WTC11 (cell line): ENCODE measurements around the gene IRX1. TPM values are rescaled to one million over a fixed set of nuclear protein-coding genes. Genes with fewer than 3 reads are reported as not detected.
A peak's percentile ranks its signal among the peaks of the same experiment; 100 is the strongest.

Experiments used
- ATAC-seq: fragments of 200-7000 bp; cut with Tn5 transposase; 2 replicates; pipeline ENCODE4 v1.10.0; 2021; ENCODE audit warnings: mild to moderate bottlenecking, moderate library complexity
- CTCF ChIA-PET: fragments of 300-600 bp; sonication (Branson Sonifier 250); formaldehyde crosslinking; loops from one replicate; lab custom pipeline; 2021; ENCODE audit warnings: antibody characterized with exemption; lab: Charles Lee
- POLR2A ChIA-PET: fragments of 350-600 bp; sonication (Branson Sonifier 250); formaldehyde crosslinking; loops from one replicate; lab custom pipeline; 2021; ENCODE audit warnings: antibody characterized with exemption; lab: Charles Lee
- DNase-seq: peaks from one replicate; pipeline ENCODE4 v3.0.0; 2021; ENCODE audit warnings: low spot score
- H3K27ac Mint-ChIP-seq: 2 replicates; pipeline ENCODE4 v1.8.0; 2021; ENCODE audit warnings: mixed read lengths
- H3K27me3 Mint-ChIP-seq: 2 replicates; pipeline ENCODE4 v1.8.0; 2021; ENCODE audit warnings: low read depth, mild to moderate bottlenecking, moderate library complexity, mixed read lengths
- H3K36me3 Mint-ChIP-seq: 2 replicates; pipeline ENCODE4 v1.8.0; 2021; ENCODE audit warnings: mixed read lengths
- H3K4me1 Mint-ChIP-seq: 2 replicates; pipeline ENCODE4 v1.8.0; 2022; ENCODE audit warnings: mixed read lengths
- H3K4me3 Mint-ChIP-seq: 2 replicates; pipeline ENCODE4 v1.8.0; 2021; ENCODE audit warnings: mild to moderate bottlenecking, moderate library complexity, mixed read lengths
- H3K9me3 Mint-ChIP-seq: 2 replicates; pipeline ENCODE4 v1.8.0; 2021; ENCODE audit warnings: mixed read lengths
- CBFB ChIP-seq: sonication (generic); formaldehyde crosslinking; IDR thresholded peaks from 2 replicates; pipeline ENCODE4 v1.8.1; 2022; ENCODE audit warnings: mild to moderate bottlenecking, low read depth, missing genetic modification reagents
- ESRRA ChIP-seq: sonication (generic); formaldehyde crosslinking; IDR thresholded peaks from 2 replicates; pipeline ENCODE4 v1.8.1; 2022; ENCODE audit warnings: mild to moderate bottlenecking, missing genetic modification reagents, borderline replicate concordance
- HMGA2 ChIP-seq: fragments of 250-450 bp; sonication (Bioruptor Pico); IDR thresholded peaks from 2 replicates; pipeline ENCODE4 v1.4.0; 2021; ENCODE audit warnings: mild to moderate bottlenecking, moderate library complexity
- JAZF1 ChIP-seq: fragments of 250-450 bp; sonication (Bioruptor Pico); IDR thresholded peaks from 2 replicates; pipeline ENCODE4 v1.9.0; 2021; ENCODE audit warnings: moderate library complexity, mild to moderate bottlenecking, inconsistent platforms
- JUN ChIP-seq: sonication (generic); formaldehyde crosslinking; IDR thresholded peaks from 2 replicates; pipeline ENCODE4 v1.8.0; 2023; ENCODE audit warnings: mild to moderate bottlenecking, missing genetic modification reagents
- NFATC4 ChIP-seq: fragments of 250-450 bp; sonication (Bioruptor Pico); IDR thresholded peaks from 2 replicates; pipeline ENCODE4 v1.9.0; 2021; ENCODE audit warnings: mild to moderate bottlenecking
- NFYB ChIP-seq: sonication (generic); formaldehyde crosslinking; conservative IDR thresholded peaks from 2 replicates; pipeline ENCODE4 v1.8.0; 2022; ENCODE audit warnings: low read depth, missing genetic modification reagents
- RORB ChIP-seq: fragments of 250-450 bp; sonication (Bioruptor Pico); IDR thresholded peaks from 2 replicates; pipeline ENCODE4 v1.9.0; 2021; ENCODE audit warnings: mild to moderate bottlenecking
- TEAD1 ChIP-seq: sonication (generic); formaldehyde crosslinking; IDR thresholded peaks from 2 replicates; pipeline ENCODE4 v1.8.0; 2022; ENCODE audit warnings: mild to moderate bottlenecking, missing genetic modification reagents
- TEAD4 ChIP-seq: sonication (generic); formaldehyde crosslinking; IDR thresholded peaks from 2 replicates; pipeline ENCODE4 v1.8.0; 2022; ENCODE audit warnings: mild to moderate bottlenecking, missing genetic modification reagents
- ZNF416 ChIP-seq: fragments of 250-450 bp; sonication (Bioruptor Pico); IDR thresholded peaks from 2 replicates; pipeline ENCODE4 v1.9.0; 2021; ENCODE audit warnings: mild to moderate bottlenecking, inconsistent platforms
- total RNA-seq: library from RNA; stranded (reverse); gene quantifications from 3 replicates; pipeline ENCODE4 v1.2.3, GENCODE V29; 2021
- TF ChIP-seq, protein P1 (sequence below): sonication (generic); formaldehyde crosslinking; IDR thresholded peaks from 2 replicates; pipeline ENCODE4 v1.8.1; 2022; ENCODE audit warnings: low read depth, mild to moderate bottlenecking, moderate library complexity, missing genetic modification reagents, borderline replicate concordance
- TF ChIP-seq, protein P2 (sequence below): fragments of 250-450 bp; sonication (Bioruptor Pico); IDR thresholded peaks from 2 replicates; pipeline ENCODE4 v1.9.0; 2021; ENCODE audit warnings: mild to moderate bottlenecking
- TF ChIP-seq, protein P3 (sequence below): sonication (generic); formaldehyde crosslinking; IDR thresholded peaks from 2 replicates; pipeline ENCODE4 v1.8.1; 2023; ENCODE audit warnings: mild to moderate bottlenecking, moderate library complexity, missing genetic modification reagents
- TF ChIP-seq, protein P4 (sequence below): fragments of 250-450 bp; sonication (Bioruptor Pico); IDR thresholded peaks from 2 replicates; pipeline ENCODE4 v1.8.0; 2021; ENCODE audit warnings: mild to moderate bottlenecking
- TF ChIP-seq, protein P5 (sequence below): sonication (generic); formaldehyde crosslinking; IDR thresholded peaks from 2 replicates; pipeline ENCODE4 v1.8.1; 2023; ENCODE audit warnings: mild to moderate bottlenecking, missing genetic modification reagents, borderline replicate concordance
- TF ChIP-seq, protein P6 (sequence below): sonication (generic); formaldehyde crosslinking; IDR thresholded peaks from 2 replicates; pipeline ENCODE4 v1.8.0; 2023; ENCODE audit warnings: missing genetic modification reagents

The IRX1 gene
- total RNA-seq, 1 experiment from 2014 or later: 21.0 TPM

DNA sequence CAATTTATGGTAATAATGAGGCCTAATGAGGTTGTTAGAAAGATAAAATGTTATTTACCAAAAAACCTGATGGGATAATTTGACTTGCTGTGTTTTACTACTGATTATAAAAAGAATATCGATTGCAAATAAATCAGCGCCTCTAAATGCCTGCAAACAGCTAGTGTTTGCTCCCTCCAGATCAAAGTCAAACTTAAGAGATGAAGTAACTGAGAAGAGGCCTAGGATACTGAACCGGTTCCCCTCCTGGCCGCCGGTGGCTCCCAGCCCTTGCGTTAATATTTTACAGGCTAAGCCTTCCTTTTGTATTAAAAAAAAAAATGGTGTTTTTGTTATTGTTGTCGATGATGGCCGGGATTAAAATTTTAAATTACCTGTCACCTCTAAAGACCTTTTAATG, 2.6 kb downstream of the IRX1 start:
- peaks cover 90% of the 10 kb centered on the region for H3K27me3 Mint-ChIP-seq
- H3K4me1 Mint-ChIP-seq: peaks cover 48% of the 10 kb centered on the region
- TF ChIP-seq, protein P1, sequence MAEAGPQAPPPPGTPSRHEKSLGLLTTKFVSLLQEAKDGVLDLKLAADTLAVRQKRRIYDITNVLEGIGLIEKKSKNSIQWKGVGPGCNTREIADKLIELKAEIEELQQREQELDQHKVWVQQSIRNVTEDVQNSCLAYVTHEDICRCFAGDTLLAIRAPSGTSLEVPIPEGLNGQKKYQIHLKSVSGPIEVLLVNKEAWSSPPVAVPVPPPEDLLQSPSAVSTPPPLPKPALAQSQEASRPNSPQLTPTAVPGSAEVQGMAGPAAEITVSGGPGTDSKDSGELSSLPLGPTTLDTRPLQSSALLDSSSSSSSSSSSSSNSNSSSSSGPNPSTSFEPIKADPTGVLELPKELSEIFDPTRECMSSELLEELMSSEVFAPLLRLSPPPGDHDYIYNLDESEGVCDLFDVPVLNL (CRISPR knock-in tag): no peak
- TF ChIP-seq NFATC4 (CRISPR knock-in tag) (no peak), JUN (CRISPR knock-in tag) (no peak), TEAD4 (CRISPR knock-in tag) (no peak), RORB (CRISPR knock-in tag) (no peak), TEAD1 (CRISPR knock-in tag) (no peak), JAZF1 (CRISPR knock-in tag) (no peak), ZNF416 (CRISPR knock-in tag) (no peak)
- TF ChIP-seq, protein P2, sequence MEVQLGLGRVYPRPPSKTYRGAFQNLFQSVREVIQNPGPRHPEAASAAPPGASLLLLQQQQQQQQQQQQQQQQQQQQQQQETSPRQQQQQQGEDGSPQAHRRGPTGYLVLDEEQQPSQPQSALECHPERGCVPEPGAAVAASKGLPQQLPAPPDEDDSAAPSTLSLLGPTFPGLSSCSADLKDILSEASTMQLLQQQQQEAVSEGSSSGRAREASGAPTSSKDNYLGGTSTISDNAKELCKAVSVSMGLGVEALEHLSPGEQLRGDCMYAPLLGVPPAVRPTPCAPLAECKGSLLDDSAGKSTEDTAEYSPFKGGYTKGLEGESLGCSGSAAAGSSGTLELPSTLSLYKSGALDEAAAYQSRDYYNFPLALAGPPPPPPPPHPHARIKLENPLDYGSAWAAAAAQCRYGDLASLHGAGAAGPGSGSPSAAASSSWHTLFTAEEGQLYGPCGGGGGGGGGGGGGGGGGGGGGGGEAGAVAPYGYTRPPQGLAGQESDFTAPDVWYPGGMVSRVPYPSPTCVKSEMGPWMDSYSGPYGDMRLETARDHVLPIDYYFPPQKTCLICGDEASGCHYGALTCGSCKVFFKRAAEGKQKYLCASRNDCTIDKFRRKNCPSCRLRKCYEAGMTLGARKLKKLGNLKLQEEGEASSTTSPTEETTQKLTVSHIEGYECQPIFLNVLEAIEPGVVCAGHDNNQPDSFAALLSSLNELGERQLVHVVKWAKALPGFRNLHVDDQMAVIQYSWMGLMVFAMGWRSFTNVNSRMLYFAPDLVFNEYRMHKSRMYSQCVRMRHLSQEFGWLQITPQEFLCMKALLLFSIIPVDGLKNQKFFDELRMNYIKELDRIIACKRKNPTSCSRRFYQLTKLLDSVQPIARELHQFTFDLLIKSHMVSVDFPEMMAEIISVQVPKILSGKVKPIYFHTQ (CRISPR knock-in tag): no peak
- TF ChIP-seq, protein P3, sequence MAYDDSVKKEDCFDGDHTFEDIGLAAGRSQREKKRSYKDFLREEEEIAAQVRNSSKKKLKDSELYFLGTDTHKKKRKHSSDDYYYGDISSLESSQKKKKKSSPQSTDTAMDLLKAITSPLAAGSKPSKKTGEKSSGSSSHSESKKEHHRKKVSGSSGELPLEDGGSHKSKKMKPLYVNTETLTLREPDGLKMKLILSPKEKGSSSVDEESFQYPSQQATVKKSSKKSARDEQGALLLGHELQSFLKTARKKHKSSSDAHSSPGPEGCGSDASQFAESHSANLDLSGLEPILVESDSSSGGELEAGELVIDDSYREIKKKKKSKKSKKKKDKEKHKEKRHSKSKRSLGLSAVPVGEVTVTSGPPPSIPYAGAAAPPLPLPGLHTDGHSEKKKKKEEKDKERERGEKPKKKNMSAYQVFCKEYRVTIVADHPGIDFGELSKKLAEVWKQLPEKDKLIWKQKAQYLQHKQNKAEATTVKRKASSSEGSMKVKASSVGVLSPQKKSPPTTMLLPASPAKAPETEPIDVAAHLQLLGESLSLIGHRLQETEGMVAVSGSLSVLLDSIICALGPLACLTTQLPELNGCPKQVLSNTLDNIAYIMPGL (CRISPR knock-in tag): no peak
- TF ChIP-seq, protein P4, sequence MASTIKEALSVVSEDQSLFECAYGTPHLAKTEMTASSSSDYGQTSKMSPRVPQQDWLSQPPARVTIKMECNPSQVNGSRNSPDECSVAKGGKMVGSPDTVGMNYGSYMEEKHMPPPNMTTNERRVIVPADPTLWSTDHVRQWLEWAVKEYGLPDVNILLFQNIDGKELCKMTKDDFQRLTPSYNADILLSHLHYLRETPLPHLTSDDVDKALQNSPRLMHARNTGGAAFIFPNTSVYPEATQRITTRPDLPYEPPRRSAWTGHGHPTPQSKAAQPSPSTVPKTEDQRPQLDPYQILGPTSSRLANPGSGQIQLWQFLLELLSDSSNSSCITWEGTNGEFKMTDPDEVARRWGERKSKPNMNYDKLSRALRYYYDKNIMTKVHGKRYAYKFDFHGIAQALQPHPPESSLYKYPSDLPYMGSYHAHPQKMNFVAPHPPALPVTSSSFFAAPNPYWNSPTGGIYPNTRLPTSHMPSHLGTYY: no peak
- TF ChIP-seq, all 79 proteins: peak for 0
- ChIA-PET CTCF (interaction anchor here (1.2 to 1.3 kb wide), 2 partner anchors 10 to 697 kb away, joined by 3 to 5 read pairs; no protein-coding TSS in a partner anchor), POLR2A (interaction anchor here (0.7 kb wide), 1 partner anchor 848 kb away, joined by 3 read pairs; no protein-coding TSS in a partner anchor)
- H3K9me3 Mint-ChIP-seq: no peaks in the 10 kb centered on the region
- ATAC-seq (no peak), DNase-seq (no peak)
- no peaks in the 10 kb centered on the region; the same call in 1 of the 2 replicates for H3K36me3 Mint-ChIP-seq
- no peak overlapping the region for H3K27ac Mint-ChIP-seq
- H3K4me3 Mint-ChIP-seq: peak overlapping the region; percentile 79

DNA sequence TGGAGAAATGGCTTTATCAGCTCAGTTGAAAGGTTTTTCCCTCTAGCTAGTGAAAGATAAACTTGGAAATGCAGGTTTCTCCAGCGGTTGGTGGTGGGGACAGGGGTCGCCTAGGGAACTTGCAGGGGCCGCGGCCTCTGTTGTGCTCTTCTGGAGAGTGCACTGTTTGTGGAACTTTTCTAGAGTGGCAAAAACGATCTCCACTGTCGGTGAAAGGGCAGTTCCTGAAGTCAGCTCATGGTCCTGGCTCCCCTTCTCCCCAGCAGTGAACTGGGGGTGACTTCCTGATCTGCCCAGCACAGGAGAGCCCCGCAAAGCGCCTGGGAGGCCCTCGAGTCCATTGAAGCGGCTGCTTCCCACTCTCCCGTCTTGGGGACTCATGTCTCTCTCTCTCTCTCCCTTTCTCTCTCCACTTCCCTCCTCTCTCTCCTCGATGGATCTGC, 3.2 kb downstream of the IRX1 start:
- Mint-ChIP-seq H3K4me1 (peaks cover 44% of the 10 kb centered on the region), H3K4me3 (peak overlapping the region; percentile 79), H3K27me3 (peaks cover 90% of the 10 kb centered on the region), H3K9me3 (no peaks in the 10 kb centered on the region), H3K27ac (no peak overlapping the region), H3K36me3 (no peaks in the 10 kb centered on the region; the same call in 1 of the 2 replicates)
- DNase-seq (no peak), ATAC-seq (no peak)
- CTCF ChIA-PET: interaction anchor here (1.2 to 1.3 kb wide), 2 partner anchors 9 to 697 kb away, joined by 3 to 5 read pairs; no protein-coding TSS in a partner anchor
- no peak for TF ChIP-seq ESRRA (CRISPR knock-in tag)
- TF ChIP-seq, protein P5, sequence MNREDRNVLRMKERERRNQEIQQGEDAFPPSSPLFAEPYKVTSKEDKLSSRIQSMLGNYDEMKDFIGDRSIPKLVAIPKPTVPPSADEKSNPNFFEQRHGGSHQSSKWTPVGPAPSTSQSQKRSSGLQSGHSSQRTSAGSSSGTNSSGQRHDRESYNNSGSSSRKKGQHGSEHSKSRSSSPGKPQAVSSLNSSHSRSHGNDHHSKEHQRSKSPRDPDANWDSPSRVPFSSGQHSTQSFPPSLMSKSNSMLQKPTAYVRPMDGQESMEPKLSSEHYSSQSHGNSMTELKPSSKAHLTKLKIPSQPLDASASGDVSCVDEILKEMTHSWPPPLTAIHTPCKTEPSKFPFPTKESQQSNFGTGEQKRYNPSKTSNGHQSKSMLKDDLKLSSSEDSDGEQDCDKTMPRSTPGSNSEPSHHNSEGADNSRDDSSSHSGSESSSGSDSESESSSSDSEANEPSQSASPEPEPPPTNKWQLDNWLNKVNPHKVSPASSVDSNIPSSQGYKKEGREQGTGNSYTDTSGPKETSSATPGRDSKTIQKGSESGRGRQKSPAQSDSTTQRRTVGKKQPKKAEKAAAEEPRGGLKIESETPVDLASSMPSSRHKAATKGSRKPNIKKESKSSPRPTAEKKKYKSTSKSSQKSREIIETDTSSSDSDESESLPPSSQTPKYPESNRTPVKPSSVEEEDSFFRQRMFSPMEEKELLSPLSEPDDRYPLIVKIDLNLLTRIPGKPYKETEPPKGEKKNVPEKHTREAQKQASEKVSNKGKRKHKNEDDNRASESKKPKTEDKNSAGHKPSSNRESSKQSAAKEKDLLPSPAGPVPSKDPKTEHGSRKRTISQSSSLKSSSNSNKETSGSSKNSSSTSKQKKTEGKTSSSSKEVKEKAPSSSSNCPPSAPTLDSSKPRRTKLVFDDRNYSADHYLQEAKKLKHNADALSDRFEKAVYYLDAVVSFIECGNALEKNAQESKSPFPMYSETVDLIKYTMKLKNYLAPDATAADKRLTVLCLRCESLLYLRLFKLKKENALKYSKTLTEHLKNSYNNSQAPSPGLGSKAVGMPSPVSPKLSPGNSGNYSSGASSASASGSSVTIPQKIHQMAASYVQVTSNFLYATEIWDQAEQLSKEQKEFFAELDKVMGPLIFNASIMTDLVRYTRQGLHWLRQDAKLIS (CRISPR knock-in tag): no peak
- TF ChIP-seq, protein P6, sequence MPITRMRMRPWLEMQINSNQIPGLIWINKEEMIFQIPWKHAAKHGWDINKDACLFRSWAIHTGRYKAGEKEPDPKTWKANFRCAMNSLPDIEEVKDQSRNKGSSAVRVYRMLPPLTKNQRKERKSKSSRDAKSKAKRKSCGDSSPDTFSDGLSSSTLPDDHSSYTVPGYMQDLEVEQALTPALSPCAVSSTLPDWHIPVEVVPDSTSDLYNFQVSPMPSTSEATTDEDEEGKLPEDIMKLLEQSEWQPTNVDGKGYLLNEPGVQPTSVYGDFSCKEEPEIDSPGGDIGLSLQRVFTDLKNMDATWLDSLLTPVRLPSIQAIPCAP (CRISPR knock-in tag): no peak
- TF ChIP-seq CBFB (CRISPR knock-in tag): no peak
- TF ChIP-seq HMGA2 (CRISPR knock-in tag): no peak
- TF ChIP-seq NFYB: no peak
- TF ChIP-seq NFATC4 (CRISPR knock-in tag): no peak
- no peak for TF ChIP-seq JAZF1 (CRISPR knock-in tag)
- TF ChIP-seq, all 79 proteins: peak for 0
- POLR2A ChIA-PET: interaction anchor here (0.7 kb wide), 1 partner anchor 849 kb away, joined by 3 read pairs; no protein-coding TSS in a partner anchor
